ENCODE results near the gene UBAP1L. TPM values are rescaled to one million over a fixed set of nuclear protein-coding genes. Genes with fewer than 3 reads are reported as not detected.

Gene UBAP1L
- total RNA-seq, 1 donor from 2014 or later: 1.8 TPM

GRCh38 chr15:65072617-65073016 is 42.4 kb downstream of the UBAP1L start:
- no peak overlapping the region for H3K4me3 ChIP-seq
- intact Hi-C loops (cut with micrococcal nuclease): no loop called here
- no peak for DNase-seq
- H3K36me3 ChIP-seq: no peaks in the 10 kb centered on the region
- no peak for TF ChIP-seq CTCF (IDR thresholded peaks at IDR 0.05; ENCODE audit: borderline replicate concordance)
- no peaks in the 10 kb centered on the region for H3K9me3 ChIP-seq (replicated peaks)
- H3K27me3 ChIP-seq (ENCODE audit: low read depth): peaks cover 17% of the 10 kb centered on the region
- peaks cover 75% of the 10 kb centered on the region for H3K4me1 ChIP-seq
- H3K27ac ChIP-seq (replicated peaks): peak overlapping the region; percentile 89

- peak; percentile 62 for DNase-seq
- H3K4me1 ChIP-seq: peaks cover 74% of the 10 kb centered on the region
Observed at GRCh38 chr15:65072027-65072426, 43.0 kb downstream of the UBAP1L start.

GRCh38 chr15:65071381-65071811 is 43.6 kb downstream of the UBAP1L start:
- Histone ChIP-seq H3K4me3 (peak overlapping the region; percentile 14), H3K27ac (replicated peaks) (peak overlapping the region; percentile 89), H3K27me3 (ENCODE audit: low read depth) (peaks cover 8% of the 10 kb centered on the region), H3K4me1 (peaks cover 67% of the 10 kb centered on the region), H3K36me3 (no peaks in the 10 kb centered on the region), H3K9me3 (replicated peaks) (no peaks in the 10 kb centered on the region)
- DNase-seq: peak; percentile 70
- no peak for TF ChIP-seq CTCF (IDR thresholded peaks at IDR 0.05; ENCODE audit: borderline replicate concordance)
- intact Hi-C loops (cut with micrococcal nuclease): no loop called here

More at GRCh38 chr15:65072027-65072426, 43.0 kb downstream of the UBAP1L start:
- peak overlapping the region; percentile 89 for H3K27ac ChIP-seq (replicated peaks)
- no peaks in the 10 kb centered on the region for H3K36me3 ChIP-seq
- peaks cover 13% of the 10 kb centered on the region for H3K27me3 ChIP-seq (ENCODE audit: low read depth)
- no peak for TF ChIP-seq CTCF (IDR thresholded peaks at IDR 0.05; ENCODE audit: borderline replicate concordance)
- intact Hi-C loops (cut with micrococcal nuclease): no loop called here
- no peak overlapping the region for H3K4me3 ChIP-seq
- no peaks in the 10 kb centered on the region for H3K9me3 ChIP-seq (replicated peaks)

- Histone ChIP-seq H3K4me1 (peaks cover 74% of the 10 kb centered on the region), H3K4me3 (no peak overlapping the region), H3K27ac (replicated peaks) (peak overlapping the region; percentile 89), H3K27me3 (ENCODE audit: low read depth) (peaks cover 21% of the 10 kb centered on the region), H3K9me3 (replicated peaks) (no peaks in the 10 kb centered on the region), H3K36me3 (no peaks in the 10 kb centered on the region)
- TF ChIP-seq CTCF (IDR thresholded peaks at IDR 0.05; ENCODE audit: borderline replicate concordance): no peak
- no peak for DNase-seq
- intact Hi-C loops (cut with micrococcal nuclease): no loop called here
Observed at GRCh38 chr15:65069779-65070546, 45.0 kb downstream of the UBAP1L start.

- H3K36me3 ChIP-seq: no peaks in the 10 kb centered on the region
- H3K27me3 ChIP-seq (ENCODE audit: low read depth): peaks cover 21% of the 10 kb centered on the region
- TF ChIP-seq CTCF (IDR thresholded peaks at IDR 0.05; ENCODE audit: borderline replicate concordance): no peak
- H3K4me1 ChIP-seq: peaks cover 81% of the 10 kb centered on the region
- peak overlapping the region; percentile 89 for H3K27ac ChIP-seq (replicated peaks)
- H3K4me3 ChIP-seq: no peak overlapping the region
- intact Hi-C loops (cut with micrococcal nuclease): no loop called here
- H3K9me3 ChIP-seq (replicated peaks): no peaks in the 10 kb centered on the region
- DNase-seq: peak; percentile 60
Observed at GRCh38 chr15:65069179-65069578, 45.8 kb downstream of the UBAP1L start.

Measured in left ventricle myocardium inferior (tissue), 1 donor.